NCI-H2196 treated with DMSO at 0.1 percent for 48 hours (cell line): ENCODE measurements around the gene CAPZA2.
"Not testable (repeated sequence)": the region's sequence is repeated elsewhere in the genome, so short reads cannot be mapped to it uniquely, and the experiment has no call there.

Experiments
- DNase-seq: peaks from one replicate; lab custom pipeline; 2025; ENCODE audit not compliant: unreplicated experiment; lab: John Stamatoyannopoulos, UW

CAPZA2 gene

DNA sequence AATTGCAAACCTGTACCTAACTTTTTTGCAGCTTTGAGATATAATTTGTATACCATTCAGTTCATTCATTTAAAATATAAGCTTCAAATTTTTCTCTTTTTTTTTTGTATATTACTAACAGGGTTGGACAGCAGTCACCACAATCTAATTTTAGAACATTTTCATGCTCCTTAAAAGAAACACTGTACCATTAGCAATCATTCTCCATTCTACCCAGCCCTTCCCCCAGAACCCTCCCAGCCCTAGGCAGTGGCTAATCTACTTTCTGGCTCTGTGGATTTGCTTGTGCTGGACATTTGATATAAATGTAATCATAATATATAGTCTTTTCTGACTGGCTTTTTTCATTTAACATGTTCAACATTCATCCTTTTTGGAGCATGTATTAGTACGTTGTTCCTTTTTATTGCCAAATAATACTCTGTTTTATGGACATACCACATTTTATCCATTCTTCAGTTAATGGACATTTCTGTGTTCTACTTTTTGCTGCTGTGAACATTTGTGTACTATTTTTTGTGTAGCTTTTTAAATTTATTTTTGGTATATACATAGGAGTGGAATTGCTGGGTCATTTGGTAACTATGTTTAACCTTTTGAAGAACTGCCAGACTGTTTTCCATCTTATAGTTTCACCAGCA lies 50.0 kb downstream of the CAPZA2 start:
- no peak for DNase-seq

DNA sequence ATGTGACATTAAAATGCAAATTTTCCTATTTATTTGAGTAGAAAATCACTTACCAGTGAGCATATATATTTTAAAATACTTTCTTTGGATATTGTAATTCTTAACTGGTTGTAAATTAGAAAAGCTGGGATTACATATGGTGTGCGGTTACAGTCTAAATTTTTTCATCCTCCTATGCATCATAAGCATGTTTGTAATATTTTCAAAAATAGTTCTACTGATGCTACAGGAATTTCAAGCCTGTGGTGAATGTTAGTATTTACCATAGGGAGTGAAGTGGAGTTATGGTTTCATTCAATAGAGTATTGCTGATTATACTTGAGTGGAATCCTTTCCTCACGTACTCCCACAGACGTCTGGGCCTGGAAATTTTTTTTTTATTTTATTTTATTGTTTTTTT lies 56.3 kb downstream of the CAPZA2 start:
- DNase-seq, result no peak

DNA sequence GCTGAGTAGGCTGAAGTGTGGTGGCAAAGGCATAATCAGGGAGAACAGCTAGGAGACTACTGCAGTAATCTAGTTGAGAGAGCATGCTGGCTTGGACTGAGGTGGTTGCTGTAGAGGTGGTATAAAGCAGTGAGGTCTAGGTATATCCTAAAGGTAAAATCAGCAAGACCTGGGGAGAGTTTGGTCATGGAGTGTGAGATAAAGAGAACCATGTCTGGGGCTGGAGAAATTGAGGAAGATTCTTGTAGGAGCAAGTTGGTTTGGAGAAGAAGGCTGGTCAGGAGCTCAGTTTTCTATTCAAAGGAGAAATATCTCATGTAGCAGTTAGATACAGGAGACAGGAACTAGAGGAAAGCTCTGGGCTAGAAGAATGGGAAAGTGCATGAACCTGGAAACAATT lies 58.0 kb downstream of the CAPZA2 start:
- no peak for DNase-seq

DNA sequence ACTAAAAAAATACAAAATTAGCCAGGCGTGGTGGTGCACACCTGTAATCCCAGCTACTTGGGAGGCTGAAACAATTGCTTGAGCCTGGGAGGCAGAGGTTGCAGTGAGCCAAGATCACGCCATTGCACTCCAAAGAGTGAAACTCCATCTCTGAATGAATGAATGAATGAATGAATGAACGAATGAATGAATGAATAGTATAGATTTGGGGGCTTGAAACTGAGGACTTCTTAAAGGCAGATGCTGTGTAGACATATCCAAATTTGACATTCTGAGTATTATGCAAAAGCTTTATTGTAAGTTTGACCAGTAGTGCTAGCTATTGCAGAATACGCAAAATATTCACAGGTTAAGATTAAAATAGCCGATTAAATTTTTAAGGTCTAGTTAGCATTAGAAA lies 60.2 kb downstream of the CAPZA2 start:
- DNase-seq, result no peak

DNA sequence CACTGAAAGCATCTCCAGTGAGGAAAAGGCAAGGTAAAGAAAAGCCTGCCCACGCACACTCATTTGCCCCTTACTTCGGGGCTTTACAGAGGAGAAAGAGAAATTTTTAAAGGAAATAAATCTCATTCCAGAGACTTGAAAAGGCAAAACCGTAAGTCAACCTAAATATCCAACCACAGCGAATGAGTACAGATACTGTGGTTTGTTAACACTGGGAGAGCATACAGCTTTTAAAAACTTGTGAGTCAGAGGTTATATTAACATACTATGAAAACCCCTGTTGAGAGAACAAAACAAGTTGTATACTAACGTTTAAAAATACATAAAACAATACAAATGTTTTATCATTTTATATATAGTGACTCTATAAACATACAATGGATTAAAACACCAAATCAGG lies 62.4 kb downstream of the CAPZA2 start:
- no peak for DNase-seq

DNA sequence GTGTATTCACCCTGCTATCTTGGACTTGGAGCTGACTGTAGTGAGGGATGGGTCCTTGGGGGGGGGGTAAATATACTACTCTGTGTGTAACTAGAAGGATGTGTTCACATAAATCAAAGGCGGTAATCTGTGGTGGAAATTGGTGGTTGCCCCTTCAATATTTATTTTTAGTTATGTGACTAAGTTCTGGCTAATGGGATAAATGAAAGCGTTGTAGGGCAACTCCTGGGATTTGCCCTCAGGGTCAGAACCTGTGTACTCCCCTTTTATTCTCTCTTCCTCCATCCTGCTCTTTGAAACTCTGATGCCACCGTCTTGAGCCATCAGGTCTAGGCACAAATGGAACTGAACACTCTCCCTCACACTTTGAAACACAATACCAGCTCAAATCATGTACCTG lies 66.6 kb downstream of the CAPZA2 start:
- DNase-seq, result no peak

DNA sequence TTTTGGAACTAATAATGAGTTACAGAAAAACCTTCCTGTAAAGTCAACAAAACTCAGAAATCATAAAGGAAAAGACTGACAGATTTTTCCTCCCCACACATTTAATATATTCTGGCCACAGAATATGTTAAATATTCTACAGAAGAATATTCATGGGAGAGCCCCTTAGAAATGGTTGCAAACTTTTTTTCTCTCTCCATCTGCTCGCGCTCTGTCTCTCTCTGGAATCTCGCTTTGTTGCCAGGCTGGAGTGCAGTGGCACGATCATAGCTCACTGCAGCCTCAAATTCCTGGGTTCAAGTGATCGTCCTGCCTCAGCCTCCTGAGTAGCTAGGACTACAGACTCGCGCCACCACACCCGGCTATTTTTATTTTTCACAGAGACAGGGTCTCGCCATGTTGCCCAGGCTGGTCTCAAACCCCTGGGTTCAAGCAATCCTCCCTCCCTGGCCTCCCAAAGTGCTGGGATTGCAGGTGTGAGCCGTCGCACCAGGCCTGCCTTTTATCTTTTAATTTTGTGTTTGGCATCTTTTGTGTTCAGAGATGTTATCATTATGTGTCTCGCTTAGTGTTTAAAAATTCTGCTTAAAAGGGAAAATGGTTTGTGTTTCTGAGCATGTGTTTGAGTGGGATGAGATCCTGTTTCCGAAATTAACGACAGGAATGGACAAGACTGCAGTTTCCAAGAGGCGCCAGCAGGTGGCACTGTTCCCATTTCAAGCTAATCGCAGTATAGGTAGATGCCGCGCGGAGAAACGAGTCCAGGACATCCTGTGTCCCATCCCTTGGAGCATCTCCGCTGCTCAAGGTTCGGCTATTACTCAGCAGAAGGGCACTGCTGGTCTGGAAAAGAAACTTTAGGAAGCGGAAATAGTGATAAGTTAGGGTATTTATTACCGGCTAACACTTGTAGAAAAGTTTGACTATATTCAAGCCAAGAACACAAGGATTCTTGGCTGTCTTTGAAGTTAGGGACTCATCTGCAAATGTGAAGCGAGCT lies 67.8 kb downstream of the CAPZA2 start:
- peak; percentile 67 for DNase-seq

DNA sequence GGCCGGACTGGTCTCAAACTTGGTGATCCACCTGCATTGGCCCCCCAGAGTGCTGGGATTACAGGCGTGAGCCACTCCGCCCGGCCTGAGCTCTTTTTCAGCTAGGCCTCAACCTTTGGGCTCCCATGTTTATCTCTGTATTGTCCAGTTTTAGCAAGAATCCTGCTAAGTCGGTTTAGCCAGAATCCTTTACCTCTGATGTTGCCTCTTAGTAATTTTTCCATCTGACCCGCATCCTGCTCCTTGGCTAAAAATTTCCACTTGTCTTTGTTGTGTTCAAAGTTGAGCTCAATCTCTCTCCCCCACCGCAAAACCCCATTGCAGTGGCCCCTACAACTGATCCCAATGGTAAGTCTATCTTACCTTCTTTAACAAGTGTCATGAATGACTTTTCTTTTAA lies 70.2 kb downstream of the CAPZA2 start:
- no peak for DNase-seq

DNA sequence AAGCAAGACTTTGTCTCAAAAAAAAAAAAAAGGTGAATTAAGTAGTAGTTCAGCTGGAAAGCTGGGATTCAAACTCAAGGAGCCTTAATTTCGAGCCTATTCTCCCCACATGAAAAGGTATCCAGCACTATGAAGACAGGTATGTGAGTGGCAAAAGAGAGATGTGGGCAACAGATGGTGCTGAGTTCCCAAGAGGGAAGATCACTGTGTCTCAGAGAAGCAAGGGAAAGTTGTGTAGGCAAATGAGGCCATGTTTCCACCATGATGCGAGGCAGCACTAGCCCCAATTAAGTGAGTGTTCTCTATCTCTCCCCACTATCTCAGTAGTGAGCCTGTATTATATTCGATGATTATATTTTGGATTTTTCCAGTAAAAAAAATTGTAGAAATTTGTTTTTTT lies 71.1 kb downstream of the CAPZA2 start:
- no peak for DNase-seq

DNA sequence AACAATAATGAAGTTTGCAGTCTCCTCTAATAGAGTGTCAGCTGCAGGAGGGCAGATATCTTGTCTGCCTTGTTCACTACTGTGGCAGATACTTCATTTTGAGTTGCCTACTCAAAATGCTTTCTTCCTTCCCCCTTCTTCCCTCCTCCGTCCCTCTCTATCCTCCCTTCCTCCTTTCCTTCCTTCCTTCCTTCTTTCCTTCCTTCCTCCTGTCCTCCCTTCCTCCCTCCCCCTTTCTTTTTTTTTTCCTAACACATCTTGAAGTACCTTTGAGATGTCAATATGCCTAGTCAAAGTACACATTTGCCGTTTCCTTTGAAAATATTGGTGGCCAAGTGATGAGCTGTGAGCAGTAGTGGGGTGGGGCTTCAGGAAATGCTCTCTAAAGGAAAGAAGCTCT lies 72.2 kb downstream of the CAPZA2 start:
- no peak for DNase-seq

DNA sequence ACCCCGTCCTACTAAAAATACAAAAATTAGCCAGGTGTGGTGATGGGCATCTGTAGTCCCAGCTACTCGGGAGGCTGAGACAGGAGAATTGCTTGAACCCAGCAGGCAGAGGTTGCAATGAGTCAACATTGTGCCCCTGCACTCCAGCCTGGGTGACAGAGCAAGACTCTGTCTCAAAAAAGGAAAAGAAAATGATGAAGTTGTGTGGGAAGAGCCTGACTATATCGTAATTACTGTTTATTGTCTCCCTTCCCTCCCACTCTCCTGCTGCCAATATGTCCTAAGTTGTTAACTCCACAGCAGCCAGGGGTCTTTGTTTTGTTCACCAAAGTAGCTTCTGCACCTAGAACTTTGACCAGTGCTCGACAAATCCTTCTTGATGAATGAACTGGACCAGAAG lies 74.5 kb downstream of the CAPZA2 start:
- not testable (repeated sequence) for DNase-seq

DNA sequence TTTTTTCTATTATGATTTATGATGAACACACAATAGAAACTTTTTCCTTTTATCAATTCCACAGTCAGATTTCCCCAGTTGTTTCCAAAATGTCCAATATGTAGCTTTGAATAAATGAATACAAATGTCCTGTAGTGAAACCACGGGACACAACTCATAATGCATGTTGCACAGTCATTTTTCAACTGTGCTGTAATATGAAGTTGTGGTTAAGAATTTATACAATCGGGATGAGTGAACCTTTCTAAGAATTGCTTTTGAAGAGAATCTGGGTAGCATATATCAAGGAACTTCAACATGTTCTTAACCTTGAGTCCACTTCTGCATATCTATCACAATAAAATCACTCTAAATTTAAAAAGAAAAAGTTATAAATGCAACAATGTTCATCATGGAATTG lies 76.3 kb downstream of the CAPZA2 start:
- DNase-seq, result no peak

DNA sequence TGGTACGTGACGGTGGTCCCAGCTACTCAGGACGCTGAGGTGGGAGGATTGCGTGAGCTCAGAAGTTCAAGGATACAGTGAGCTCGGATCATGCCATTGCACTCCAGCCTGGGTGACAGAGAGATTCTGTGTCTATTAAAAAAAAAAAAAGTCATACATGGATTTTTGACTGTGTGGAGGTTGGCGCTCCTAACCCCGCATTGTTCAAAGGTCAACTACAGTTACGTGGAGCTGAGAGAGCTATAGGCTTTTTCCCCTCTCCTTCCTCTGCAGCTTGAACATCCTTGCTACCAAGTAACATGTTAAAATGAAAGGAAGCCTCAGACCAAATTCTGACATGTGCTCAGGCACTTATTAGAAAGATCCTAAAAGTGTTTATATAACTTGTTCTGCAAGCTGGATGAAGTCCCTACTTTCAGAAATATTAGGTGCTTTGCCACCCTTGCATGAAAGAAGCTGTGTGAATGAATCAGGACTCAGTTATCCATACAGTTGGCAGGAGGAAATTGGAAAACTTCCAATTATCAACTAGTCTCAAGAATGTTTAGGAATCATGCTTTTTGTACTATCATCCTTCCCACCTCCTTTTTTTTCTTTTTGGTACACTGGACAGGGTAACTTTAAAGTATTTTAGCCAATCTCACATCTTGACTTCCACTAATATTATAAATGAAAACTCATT lies 78.4 kb downstream of the CAPZA2 start:
- no peak for DNase-seq

DNA sequence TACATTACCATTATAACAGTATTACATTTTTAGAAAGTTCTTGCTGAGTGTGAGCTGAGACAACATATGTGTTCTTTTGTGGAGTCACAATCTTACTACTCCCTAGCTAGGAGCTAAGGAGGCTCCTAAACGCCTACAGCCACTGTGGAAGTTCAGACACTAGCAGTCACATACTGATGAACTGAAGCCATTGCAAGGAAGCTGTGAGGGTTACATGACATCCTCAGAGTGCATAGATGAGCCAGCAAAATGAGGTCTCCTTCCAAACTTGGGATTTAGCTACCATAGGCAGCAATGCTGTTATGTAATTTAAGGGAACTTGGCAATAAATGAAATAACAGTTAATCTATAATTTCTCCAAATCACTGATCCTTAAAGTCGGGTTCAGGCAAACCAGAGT lies 80.1 kb downstream of the CAPZA2 start:
- DNase-seq, result no peak

DNA sequence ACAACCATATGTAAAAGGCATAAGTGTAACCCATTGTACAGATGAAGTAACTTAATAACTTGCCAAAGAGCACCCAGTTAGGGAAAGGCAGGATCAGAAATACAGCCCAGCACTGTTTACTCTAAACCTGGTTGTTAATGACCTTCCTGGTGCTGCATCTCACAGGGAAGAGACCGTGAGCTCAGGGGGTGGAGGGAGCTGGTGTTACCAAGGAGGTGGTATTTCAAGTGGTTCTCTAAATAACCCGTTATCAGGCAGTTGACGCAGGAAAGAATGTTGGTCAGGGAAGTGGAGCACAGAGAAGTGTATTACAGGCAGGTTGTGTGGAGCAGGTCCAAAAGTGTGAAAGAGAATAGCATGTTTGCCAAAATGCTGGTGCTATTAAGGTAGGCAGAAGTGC lies 86.5 kb downstream of the CAPZA2 start:
- peak; percentile 58 for DNase-seq

DNA sequence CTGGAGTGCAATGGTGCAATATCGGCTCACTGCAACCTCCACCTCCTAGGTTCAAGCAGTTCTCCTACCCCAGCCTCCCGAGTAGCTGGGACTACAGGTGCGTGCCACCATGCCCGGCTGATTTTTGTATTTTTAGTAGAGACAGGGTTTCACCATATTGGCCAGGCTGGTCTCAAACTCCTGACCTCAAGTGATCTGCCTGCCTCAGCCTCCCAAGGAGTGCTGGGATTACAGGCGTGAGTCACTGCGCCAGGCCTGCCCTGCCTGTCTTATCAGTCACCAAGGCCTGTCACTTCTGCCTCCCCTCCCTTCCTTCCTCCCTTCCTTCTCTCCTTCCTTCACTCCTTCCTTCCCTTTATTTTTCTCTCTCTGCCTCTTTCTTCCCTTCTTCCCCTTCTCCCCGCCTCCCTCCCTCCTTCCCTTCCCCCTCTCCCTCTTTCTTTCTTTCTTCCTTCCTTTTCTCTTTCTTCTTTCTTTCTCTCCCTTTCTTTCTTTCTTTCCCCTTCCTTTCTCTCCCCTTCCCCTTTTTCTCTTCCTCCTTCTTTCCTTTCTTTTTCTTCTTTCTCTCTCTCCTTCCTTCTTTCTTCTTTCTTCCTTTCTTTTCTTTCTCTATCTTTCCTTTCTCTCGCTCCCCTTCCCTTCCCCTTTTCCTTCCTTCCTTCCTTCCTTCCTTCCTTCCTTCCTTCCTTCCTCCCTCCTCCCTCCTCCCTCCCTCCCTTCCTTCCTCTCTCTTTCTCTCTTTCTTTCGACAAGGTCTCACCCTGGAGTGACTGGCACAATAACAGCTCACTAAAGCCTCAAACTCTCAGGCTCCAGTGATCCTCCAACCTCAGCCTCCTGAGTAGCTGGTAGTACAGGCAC lies 87.8 kb downstream of the CAPZA2 start:
- DNase-seq, result no peak

DNA sequence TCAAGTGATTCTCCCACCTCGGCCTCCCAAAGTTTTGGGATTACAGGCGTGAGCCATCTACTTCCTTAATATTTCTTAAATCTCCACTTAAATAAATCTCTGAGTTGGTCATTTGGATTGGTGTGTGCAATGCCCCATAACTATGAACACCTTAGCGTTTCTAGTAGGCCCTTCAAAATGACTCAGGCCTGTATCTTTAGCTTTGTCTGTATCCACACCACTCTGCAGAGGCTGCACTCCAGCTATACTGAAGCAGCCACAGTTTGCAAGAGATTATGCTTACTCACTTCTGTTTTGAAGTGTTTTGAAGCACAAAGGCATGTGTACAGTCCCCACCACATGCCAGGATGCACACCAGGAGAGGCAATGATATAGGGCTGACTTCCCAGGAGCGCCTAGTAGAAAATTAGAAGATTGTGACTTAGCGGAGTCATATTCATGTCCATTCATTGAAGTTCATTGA lies 88.5 kb downstream of the CAPZA2 start:
- no peak for DNase-seq

DNA sequence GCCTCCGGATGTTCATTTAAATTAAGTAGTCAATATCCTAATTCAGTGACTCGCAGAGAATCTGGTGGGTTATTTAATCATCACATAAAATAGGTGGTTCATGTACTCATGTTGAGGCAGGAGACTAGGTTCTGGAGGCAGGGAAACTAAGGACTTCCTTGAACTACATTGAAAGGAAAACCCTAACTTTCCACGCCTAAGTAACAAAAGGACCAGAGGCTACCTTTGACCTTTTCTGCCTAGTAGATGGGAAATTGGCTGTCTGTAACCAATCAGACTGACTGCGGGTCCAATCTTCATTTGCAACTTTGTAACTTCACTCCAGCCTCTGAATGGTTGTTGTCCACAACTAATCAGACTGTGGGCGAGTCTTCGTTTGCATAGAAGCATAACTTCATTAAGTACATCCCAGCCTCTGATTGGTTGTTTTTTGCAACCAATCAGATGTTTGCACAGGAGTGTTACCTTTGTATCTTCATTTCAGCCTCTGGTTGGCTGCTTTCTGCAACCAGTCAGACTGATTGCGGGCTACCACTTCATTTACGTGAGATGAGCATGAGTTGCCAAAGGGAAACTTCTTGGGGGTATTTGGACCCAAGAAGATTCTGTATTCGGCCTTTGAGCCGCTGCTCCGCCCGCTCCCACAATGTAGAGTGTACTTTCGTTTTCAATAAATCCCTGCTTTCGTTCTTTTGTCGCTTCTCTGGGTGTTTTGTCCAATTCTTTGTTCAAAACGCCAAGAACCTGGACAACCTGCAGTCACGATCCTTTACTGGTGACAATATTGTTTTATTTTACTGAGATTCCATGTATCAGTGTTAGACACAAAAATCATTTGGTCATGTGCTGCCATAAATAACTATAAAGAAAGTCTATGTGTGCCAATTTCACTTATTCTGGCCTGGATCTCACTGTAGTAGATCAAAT lies 89.2 kb downstream of the CAPZA2 start:
- no peak for DNase-seq

DNA sequence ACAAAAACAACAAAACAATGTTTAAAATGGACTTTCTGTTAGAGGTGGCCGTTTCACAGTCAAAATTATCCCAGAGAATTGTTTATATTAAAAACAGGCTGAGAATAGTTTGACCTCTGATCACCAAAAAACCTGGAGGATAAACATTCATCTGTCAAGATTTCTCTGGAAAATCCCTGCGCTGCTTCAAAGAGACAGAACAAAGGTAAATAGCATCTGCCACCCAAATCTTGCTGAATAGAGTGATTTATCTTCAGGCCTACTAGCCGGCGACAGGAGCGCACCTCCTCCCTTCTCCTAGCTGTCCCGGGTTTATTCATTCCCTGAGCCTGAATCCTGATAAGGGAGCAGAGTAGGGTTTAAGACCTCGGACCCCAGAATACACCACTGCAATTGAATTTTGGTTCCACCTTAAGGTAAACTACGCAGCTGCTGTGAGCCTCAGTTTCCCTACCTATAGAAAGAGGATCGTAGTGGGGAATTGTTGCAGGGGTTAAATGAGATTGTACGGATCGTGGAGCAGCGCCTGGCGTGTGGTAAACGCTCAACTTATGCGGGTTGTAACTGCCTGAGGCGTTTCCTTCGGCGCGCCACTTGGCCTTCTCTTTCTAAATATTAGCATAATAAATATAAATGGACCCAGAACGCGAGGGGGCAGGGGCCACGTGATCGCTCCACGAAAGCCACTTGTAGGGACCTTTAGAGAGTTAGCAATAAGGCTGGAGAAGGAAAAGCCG lies 90.4 kb downstream of the CAPZA2 start:
- DNase-seq, result peak; percentile 45
